ENCODE measurements around the gene HMOX1.
A peak's percentile ranks its signal among the peaks of the same experiment; 100 is the strongest.
"Not testable (repeated sequence)": the region's sequence is repeated elsewhere in the genome, so short reads cannot be mapped to it uniquely, and the experiment has no call there.

Gene HMOX1

DNA sequence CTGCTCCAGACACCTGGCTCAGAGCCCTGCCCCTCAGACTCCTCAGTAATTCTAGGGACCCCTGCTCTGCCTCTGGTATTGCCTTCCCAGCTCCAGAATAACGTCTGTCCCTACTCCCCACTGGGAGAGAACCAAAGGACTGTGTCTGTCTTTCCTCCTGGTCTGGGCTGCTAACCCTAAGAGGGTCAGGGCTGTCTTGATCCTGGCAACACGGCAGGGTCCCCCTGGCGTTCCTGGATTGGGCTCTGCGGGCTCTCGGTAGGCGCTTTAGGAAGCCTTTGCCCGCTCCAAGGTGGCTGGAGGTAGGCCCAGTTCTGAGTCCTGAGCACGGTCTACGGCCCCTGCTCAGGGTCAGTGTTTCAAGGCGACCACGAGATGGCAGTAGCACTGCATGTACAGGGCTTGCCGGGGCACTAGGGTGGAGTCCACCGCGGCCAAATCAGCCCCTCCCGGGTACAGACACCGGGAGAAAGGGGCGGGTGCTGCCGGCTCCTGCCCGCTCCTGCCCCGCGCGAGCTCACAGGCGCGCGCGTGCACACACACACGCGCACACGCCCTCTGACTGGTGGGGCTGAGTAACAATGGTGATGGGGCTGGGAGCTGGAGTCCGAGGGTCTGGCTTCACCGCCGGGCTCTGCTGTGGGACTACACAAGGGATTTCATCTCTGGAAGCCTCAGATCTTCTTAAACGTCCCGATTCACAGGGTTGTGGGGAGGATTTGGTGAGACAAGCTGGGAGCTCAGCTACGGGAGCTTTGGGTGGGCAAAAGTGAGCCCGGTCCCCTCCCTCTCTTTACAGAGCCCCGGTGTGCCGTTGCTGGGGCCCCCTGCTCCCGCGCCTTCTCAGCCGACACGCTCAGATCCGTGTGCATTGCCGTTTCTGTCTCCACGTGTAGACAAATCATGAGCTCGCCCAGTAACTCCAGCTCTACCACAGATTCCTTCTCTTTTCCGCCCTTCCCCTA, 30.1 kb upstream of the HMOX1 start:
- DNase-seq (ENCODE audit: low spot score): peak; percentile 90

DNA sequence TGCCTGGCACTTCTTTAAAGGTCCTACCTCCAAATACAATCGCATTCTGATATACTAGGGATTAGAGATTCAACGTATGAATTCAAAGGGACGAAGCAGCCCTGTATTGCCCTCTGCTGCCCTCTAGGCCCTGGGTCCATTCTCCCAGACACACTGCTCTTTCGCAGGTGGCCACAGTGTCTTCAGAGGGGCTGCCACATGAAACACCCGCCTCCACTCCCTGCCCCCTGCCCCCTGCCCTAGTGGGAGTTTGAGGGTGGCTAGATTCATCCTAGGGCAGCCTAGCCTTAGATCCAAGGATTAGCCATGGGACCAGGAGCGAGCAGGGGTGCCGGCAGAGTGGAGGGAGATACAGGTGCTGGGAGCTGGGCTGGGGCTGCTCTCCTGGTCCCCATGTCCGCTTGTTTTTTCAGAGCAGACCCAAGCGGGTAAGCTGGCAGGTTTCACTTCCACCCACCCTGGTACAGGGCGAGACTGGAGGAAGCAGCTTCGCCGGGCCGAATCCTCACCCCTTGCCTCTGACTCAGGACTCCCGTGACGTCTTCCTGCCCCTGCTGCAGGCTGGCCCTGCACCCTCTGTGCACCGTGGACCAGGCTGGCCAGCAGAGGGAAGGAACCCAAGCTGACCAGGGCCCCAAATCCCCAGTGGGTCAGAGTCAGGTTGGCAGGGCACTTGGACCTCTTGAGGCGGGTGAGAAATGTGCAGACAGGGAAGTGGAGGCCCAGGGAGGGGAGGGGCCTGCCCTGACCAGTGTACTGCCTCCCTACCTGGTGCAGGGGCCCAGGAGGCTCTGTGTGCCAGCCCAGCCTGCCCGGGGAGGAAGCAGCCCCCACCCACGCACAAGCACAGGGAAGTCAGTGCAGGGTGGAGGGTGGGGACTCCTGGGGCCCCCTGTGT, 28.4 kb upstream of the HMOX1 start:
- DNase-seq (ENCODE audit: low spot score): peak; percentile 83

DNA sequence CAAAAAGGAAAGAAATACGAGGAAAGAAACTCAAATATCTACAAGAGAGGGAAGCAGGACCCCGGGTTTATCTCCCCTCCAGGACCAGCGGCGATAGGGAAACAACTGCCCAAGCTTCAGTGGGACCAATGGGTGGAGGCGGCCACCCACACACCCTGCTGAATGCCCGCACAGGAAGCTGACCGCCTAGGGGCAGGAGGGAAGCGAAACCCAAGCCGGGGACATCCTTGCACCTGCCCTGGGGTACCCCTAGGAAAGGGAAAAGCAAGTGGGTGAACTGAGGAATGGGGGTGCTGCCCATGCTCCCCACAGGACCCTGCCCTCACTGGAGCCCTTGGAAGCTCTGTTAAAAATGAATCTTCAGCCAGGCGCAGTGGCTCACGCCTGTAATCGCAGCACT, 27.6 kb upstream of the HMOX1 start:
- DNase-seq (ENCODE audit: low spot score): peak; percentile 22

DNA sequence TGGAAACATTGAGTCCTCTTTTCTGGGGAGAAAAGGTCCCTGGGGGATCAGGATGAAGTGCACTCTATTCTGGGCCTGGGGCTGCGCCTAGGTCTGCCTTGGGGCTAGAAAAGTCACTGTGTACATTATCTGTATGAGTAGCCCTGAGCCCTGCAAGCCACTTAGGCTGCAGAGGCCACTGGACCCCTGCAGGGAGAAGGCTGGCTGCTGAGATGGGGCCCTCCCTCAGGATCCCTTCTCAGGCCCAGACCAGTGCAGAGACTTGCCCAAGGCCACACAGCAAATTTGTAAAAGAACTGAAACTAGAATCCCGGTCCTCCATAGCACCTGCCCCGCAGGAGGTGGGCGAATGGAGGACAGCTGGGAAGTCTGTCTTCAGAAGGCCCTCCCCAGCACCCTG, 26.8 kb upstream of the HMOX1 start:
- DNase-seq (ENCODE audit: low spot score): no peak

DNA sequence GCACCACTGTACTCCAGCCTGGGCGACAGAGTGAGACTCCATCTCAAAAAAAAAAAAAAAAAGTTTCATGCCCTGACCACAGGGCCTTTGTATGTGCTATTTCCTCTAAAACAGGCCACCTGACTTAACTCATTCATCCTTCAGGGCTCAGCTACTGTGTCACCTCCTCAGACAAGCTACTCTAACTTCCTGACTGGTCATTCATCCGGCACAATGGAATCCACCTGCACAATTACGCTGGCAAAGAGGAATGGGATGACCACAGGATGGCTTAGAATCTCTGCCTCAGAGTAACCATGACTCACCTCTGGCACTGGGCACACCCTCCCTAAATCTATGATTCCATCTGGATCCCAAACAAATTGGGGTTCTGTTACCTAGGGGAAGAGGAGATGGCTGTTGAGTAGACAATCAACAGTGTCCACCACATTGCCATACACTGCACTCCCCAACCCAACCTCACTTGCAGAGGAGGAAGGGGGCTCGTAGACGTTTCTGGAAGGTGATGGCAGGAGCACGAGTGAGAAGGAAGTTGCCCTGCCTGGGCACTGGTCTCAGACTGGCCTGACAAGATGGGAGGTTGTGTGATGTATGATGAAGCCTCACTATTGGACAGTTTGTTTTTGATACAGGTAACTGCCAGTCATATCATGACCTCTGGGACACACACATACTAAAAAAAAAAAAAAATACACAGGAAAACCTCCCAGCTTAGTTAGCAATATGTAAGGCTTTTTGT, 22.8 kb upstream of the HMOX1 start:
- DNase-seq (ENCODE audit: low spot score): no peak

DNA sequence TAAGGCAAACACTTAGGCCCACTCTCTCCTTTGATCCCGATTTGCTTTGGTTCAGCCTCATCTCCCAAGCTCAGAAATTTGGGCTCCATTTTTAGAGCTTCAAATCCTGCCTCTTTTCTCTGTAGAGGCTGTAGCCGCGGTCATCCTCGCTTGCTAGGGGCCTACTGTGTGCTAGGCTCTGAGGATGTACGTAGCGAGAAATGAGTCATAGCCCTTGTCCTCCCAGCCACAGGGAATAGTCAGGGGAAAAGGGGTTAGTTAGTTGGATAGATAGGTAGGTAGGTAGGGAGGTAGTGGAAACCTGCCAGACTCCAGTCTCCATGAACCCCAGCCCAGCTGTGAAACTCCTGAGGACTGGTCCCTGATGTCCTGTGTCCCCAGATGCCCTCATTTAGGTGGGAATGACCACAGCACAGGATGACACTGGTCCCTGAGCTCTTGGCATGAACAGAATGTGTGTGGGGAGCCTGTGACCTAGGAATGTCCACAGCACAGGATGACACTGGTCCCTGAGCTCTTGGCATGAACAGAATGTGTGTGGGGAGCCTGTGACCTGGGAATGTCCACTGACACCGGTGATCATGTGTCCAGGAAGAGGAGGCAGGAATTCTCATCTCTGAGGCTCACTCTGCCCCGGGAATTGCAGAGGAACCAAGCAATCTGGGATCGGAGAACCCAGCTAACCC, 21.4 kb upstream of the HMOX1 start:
- no peak for DNase-seq (ENCODE audit: low spot score)

DNA sequence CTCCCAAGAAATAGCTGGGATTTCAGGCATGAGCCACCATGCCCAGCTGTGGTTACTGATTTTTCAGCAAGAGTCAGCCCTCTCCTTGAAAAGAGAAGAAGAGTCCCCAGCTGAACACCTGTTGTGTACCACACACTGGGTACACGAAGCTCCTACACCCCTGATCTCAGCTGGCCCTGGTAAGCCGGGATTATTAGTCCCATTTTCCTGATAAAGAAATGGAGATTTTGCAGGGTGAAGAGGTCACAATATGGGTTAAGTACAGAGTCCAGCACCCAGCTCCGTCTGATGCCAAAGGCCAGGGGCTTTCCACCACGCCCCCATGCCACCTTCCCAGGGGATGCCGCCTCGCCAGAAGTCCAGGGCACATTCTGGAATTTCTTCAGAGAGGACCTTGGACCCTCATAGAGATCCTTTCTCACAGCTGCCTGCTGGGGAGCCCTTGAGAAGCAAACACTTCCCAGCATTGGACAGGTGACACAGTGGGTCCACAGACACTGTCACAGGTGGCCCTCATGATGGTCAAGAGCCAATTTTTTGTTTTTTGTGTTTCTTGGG, 19.8 kb upstream of the HMOX1 start:
- DNase-seq (ENCODE audit: low spot score): no peak

DNA sequence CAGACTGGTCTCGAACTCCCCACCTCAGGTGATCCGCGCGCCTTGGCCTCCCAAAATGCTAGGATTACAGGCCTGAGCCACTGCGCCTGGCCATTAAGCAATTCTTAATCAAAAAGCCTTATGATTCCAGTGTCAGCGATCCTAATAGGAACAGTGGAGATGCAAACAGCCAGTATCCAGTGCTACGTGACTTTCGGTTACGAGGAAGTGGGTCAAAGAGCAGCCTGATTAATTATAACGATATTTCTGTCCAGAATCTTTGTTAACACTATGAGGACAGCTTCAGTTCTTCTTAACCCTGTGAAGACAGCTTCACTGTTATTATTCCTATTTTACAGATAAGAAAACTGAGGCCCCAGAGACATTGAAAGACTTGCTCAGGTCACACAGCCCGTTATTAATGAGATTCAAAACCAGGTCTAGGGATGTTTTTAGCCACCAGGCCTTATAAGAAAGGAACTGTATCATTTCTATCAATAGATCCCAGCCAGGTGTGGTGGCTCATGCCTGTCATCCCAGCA, 17.3 kb upstream of the HMOX1 start:
- DNase-seq (ENCODE audit: low spot score): no peak

DNA sequence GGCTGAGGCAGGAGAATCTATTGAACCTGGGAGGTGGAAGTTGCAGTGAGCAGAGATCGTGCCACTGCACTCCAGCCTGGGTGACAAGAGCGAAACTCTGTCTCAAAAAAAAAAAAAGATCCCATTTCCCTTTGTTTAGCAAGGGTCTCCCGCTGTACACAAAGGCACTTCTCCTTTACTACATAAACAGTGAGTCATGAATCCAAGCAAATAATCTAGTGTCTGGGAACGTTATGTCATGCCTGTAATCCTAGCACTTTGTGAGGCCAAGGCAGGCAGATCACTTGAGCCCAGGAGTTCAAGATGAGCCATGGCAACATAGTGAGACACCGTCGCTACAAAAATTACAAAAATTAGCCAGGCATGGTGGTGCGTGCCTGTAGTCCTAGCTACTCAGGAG, 16.7 kb upstream of the HMOX1 start:
- DNase-seq (ENCODE audit: low spot score): not testable (repeated sequence)

DNA sequence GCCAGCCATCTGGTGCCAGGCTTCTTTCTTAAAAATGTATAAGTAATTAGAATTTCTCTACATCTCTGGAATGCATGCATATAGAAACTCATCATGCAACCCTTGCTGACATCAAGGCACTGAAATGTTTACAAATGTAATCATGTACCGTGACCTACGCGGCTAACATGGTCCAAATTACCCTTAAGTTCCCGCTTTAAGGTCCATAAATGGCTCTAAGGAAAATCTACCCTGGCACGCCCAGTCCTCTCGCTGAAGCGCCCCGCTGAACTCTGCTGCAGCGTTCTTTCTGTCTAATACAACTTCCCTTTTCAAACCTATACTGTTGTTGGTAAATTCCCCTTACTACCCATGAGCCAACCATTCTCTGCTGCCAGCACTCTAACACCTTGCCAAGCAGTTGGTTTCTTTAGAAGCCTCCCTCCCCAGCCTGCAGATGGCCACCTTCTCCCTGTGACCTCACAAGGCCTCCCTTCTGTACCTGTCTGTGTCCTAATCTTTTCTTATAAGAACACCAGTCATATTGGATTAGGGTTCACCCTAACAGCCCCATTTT, 13.5 kb upstream of the HMOX1 start:
- DNase-seq (ENCODE audit: low spot score): peak; percentile 59

DNA sequence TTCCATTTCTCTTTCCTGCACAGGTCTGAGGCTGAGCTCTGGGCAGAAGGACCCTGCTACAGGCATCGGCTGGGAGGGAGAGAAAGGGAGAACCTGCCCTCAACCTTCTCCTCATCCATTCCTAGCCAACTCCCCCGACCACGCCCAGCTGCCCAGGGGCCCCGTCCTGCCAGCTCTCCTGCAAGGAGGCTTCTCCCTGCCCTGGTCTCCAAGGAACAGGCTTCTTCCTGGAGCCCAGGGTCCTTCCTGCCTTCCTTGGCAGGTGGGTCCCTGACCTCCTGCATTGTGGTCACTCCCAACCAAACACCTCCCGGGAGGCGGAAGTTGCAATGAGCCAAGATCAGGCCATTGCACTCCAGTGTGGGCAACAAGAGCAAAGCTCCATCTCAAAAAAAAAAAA, 12.5 kb upstream of the HMOX1 start:
- no peak for DNase-seq (ENCODE audit: low spot score)

DNA sequence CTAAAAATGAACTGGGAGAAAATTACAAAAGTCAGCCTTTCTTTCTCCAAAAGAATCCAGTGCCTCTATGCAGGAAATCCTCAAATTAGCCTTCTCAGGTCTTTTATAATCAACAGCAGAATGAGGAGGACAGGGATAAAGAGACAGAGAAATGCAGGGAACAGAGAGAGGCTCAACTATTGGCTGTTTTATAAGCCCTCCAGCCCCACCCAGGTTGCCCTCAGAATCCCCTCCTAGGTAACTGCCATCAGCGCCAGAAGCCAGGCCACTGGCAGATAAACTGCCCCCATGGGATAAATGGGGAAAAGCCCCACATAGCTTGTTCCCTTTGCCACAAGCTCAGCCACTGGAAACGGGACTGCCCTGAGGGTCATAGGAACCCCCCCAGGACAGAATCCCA, 10.9 kb upstream of the HMOX1 start:
- DNase-seq (ENCODE audit: low spot score): no peak

DNA sequence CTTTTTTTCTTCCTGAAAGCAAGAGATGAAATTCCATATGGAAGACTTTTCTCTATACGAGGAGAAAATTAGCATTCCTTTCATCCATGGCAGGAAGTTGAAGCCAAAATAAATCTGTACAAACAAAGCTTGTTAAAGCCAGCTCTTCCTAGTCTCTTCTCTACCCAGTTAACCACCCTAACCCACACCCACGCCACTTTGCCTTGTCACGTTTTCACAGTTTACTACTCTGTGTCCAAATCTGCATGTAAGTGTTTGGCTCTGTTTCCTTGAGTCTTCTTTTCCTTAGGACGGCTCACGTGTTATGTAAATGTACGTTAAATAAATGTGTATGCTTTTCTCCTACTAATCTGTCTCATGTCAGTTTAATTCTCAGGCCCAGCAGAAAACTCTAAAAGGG, 7.1 kb upstream of the HMOX1 start:
- no peak for DNase-seq (ENCODE audit: low spot score)

DNA sequence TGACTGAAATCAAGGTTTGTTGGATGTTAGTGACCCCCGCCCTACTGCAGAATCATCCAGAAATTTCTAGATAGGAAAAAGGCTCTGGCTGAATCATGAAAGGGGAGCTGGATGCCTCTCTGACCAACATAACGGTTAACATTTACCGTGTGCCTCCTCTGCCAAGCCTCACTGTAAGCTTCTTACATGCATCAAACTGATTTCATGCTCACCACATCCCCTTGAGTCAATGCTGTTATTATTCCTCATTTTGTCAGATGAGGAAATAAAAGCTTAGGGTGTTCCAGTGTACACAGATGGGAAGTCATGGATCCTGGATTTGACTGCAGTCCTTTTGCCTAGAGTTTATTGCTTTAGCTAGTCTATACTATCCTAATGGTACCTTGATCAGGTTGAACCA, 5.9 kb upstream of the HMOX1 start:
- no peak for DNase-seq (ENCODE audit: low spot score)

DNA sequence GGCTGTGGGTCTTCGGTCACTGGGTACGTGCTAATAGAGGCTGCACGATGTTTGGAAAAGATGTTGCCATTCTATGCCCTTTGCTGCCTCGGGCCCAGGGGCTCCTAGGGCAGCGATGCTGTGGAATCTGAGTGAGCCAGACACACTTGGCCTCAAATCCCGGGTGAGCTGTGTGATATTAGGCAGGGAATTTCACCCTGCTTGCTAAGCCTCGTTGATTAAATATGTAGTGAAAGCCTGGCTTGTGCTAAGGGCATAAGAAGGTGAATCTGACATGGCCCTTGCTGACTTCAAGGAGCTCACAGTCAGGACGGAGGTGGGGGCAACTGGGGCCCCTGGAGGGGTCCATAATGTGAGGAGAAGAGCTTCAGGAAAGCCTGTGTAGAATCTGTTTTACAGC, 5.4 kb upstream of the HMOX1 start:
- DNase-seq (ENCODE audit: low spot score): no peak

DNA sequence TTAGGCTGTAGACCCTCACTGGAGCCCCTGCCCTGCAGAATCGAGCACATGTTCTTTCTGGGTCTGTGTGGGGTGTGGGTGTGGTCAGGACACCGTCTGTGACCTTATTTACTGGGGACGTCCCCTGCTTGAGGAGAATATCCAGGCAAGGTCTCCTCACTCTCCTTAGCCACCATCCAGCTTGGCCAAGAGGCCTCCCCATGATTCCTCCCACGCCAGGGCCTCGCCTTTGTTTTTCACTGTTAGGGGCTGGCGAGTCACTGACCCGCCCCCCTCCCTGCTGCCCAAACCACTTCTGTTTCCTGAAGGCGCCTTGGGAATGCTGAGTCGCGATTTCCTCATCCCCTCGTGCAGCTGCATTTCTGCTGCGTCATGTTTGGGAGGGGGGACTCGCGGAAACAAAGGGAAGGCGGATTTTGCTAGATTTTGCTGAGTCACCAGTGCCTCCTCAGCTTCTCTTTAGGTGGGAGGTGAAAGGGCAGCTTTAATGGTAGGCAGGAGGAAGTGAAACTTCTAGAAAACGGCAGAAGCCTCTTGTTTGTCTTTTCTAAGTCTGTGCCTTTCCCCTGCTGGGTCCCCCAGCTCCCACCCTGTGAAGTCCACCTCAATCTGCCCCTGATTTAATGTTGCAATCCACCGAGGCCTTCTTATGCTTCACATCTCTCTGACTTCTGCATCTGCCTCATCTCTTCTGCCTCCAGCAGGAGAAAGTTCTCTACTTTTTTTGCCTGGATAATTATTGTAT, 4.0 kb upstream of the HMOX1 start:
- peak; percentile 68 for DNase-seq (ENCODE audit: low spot score)

DNA sequence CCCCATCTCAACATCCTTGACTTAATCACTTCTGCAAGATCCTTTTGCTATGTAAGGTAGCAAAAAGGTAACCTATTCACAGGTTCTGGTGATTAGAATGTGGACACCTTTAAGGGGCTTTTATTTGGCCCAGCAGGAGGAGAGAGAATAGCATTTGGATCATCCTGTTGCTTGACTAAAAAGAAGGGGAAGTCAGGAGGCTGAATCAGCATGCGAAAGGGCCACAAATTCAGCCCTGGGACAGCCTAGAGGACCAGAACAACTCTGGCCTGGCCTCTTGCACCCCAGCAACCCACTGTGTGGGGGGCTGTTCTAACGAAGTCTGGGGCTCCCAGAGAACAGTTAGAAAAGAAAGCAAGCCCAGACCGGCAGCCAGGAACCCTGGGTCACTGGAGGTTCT, 3.2 kb upstream of the HMOX1 start:
- DNase-seq (ENCODE audit: low spot score): no peak

DNA sequence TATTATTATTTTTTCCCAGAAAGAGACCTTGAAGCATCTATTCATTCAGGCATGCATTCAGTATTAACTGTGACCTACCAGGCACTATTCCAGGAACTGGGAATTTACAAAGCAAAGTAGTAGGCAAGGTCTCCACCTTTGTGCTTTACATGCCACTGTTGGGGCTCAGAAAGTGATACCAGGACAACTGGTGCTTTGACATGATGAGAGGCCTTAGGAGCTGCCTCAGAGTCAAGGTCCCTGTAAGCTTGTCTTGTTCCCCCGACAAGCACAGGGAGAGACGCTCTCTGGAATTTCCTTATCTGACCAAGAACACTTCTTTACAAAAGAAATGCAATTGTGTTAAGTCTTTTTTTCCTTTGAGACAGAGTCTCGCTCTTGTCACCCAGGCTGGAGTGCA, 2.3 kb upstream of the HMOX1 start:
- no peak for DNase-seq (ENCODE audit: low spot score)

DNA sequence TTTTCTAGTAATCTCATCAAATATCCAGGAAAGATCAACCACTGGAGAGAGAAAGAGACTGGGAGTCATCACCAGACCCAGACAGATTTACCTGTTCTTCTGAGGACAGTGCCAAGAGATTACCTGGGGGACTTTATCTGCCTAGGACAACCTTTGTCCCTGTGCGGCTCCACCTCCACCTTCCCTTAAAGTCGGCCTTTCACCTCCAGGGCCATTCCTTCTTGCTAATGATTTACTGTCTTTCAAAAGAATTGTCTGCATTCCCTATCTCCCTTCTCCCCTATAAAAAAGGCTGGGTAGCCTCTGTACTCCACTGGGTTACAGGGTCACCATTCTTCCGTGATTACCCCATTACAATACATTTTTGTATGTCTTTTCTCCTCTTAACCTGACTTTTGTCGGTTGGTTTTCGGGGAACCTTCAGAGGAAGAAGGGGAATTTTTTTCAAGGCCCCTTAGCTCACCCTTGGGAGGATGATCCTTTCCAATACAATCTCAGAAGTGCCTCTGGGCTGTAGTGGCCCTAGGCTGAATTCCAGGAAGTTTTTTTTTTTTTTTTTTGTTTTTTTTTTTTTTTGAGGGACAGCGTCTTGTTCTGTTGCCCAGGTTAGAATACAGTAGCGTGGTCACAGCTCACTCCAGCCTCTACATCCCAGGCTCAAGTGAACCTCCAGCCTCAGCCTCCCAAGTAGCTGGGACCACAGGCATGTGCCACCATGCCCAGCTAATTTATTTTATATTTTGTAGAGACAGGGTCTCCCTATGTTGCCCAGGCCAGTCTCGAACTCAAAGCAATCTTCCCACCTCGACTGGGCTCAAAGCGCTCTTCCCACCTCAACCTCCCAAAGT, 1.5 kb upstream of the HMOX1 start:
- no peak for DNase-seq (ENCODE audit: low spot score)
